Measurements from ENCODE around the gene SNIP1. TPM values are rescaled to one million over a fixed set of nuclear protein-coding genes. Genes with fewer than 3 reads are reported as not detected.
A peak's percentile ranks its signal among the peaks of the same experiment; 100 is the strongest.
"Not testable (repeated sequence)": the region's sequence is repeated elsewhere in the genome, so short reads cannot be mapped to it uniquely, and the experiment has no call there.

Gene SNIP1, protein sequence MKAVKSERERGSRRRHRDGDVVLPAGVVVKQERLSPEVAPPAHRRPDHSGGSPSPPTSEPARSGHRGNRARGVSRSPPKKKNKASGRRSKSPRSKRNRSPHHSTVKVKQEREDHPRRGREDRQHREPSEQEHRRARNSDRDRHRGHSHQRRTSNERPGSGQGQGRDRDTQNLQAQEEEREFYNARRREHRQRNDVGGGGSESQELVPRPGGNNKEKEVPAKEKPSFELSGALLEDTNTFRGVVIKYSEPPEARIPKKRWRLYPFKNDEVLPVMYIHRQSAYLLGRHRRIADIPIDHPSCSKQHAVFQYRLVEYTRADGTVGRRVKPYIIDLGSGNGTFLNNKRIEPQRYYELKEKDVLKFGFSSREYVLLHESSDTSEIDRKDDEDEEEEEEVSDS
- 10 to 100 TPM; 22.1 to 29.5 TPM for total RNA-seq

DNA sequence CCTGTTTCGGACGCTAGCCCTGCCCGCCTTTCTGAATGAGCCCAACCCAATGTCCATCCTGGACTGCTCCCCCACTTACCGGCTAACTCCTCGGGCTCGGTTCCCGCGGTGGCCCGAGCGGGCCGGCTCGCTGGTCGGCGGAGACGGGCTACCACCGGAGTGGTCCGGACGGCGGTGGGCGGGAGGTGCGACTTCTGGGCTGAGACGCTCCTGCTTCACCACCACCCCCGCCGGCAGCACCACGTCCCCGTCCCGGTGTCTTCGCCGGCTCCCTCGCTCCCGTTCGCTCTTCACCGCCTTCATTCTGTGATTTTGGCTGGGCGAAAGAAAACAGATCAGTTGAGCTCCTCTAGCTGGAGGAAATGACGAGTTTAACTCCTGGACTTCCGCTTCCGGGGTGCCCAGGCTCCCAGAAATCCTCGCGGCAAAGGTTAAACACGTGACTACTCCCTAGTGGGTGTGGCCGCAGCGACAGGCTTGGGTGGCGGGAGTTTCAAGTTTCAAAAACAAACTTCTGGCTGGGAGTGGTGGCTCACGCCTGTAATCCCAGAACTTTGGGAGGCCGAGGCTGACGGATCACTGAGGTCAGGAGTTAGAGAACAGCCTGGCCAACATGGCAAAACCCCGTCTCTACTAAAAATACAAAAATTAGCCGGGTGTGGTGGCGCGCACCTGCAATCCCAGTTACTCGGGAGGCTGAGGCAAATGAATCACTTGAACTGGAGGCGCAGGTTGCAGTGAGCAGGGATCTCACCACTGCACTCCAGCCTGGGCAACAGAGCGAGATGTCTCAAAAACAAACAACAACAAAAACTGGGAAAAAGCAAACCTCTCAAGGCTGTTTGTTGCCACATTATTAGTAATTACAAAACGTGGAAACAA lies at the start of gene SNIP1:
Gene SNIP1, minus strand, starts transcription at position 367 of the 882 bp plus-strand sequence. Its CDS starts 64 bp downstream, at position 303.
- peak within 1 kb of the TSS; percentile 99 to 100 for H3K27ac Mint-ChIP-seq
- peaks cover 15 to 19% of the 10 kb centered on the region in 2 donors for H3K36me3 Mint-ChIP-seq
- DNase-seq (ENCODE audit: low spot score in 2 of 2) (peak; percentile 86 to 92), ATAC-seq (peak; percentile 95 to 100)
- H3K9me3 Mint-ChIP-seq = no peaks in the 10 kb centered on the region

DNA sequence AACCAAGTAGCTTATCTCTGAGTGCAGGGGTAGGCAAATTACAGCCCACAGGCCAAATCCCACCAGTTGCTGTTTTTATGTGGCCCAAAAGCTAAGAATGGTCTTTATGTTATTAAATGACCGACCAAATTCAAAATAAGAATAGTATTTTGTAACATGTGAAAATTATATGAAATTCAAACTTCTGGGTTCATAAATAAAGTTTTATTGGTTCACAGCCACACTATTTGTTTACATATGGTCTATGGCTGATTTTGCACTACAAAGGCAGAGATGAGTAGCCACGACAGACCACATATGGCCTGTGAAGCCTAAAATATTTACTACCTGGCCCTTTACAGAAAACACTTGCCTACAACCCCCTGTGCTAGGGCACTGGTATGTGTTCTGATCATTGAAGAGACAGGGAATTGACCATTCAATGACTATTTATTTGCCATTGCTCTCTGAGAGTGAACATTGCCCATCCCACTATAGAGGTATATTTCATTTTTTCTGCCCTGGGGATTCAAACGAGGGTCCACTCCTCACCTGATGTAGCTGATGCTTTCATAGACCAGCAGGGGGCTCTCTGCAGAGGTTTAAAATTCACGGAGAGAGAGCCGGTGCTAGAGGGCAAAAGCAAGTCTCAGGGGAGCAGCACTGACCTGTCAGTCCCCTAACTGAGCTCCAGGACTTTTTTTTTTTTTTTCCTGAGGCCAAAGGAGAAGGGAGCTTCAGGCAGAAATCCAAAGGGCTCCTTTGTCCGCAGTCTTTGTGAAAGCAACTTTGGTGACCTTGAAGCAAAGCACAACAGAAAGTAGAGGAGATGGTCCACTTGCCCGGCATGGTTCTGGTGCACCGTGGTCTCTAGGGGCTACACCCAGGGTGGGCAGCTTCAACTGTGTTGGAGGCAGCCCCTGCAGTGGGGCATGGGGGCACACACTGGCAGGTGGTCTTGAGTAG lies 48.9 kb upstream of the SNIP1 start:
- H3K27ac Mint-ChIP-seq = no peak overlapping the region
- peak in 1 of 2 donors; percentile 35 for DNase-seq (ENCODE audit: low spot score in 2 of 2)
- H3K36me3 Mint-ChIP-seq = no peaks in the 10 kb centered on the region
- peak; percentile 62 to 64 for ATAC-seq
- H3K9me3 Mint-ChIP-seq = no peaks in the 10 kb centered on the region

- no peak for ATAC-seq
- Mint-ChIP-seq H3K9me3 (no peaks in the 10 kb centered on the region), H3K36me3 (no peaks in the 10 kb centered on the region), H3K27ac (no peak overlapping the region)
- no peak for DNase-seq (ENCODE audit: low spot score in 2 of 2)
Measured at GRCh38 chr1:37601441-37601840, 47.3 kb upstream of the SNIP1 start.

GRCh38 chr1:37599940-37600339 lies 45.8 kb upstream of the SNIP1 start:
- H3K9me3 Mint-ChIP-seq = no peaks in the 10 kb centered on the region
- ATAC-seq (no peak), DNase-seq (ENCODE audit: low spot score in 2 of 2) (no peak)
- H3K27ac Mint-ChIP-seq = no peak overlapping the region
- peaks cover 8% of the 10 kb centered on the region in 2 donors for H3K36me3 Mint-ChIP-seq

- ATAC-seq (peak; percentile 7 to 19), DNase-seq (ENCODE audit: low spot score in 2 of 2) (no peak)
- H3K36me3 Mint-ChIP-seq = peaks cover 15 to 18% of the 10 kb centered on the region in 2 donors
- H3K9me3 Mint-ChIP-seq = no peaks in the 10 kb centered on the region
- H3K27ac Mint-ChIP-seq = peak overlapping the region; percentile 37 to 91
Measured at GRCh38 chr1:37596182-37596667, 42.1 kb upstream of the SNIP1 start.

DNA sequence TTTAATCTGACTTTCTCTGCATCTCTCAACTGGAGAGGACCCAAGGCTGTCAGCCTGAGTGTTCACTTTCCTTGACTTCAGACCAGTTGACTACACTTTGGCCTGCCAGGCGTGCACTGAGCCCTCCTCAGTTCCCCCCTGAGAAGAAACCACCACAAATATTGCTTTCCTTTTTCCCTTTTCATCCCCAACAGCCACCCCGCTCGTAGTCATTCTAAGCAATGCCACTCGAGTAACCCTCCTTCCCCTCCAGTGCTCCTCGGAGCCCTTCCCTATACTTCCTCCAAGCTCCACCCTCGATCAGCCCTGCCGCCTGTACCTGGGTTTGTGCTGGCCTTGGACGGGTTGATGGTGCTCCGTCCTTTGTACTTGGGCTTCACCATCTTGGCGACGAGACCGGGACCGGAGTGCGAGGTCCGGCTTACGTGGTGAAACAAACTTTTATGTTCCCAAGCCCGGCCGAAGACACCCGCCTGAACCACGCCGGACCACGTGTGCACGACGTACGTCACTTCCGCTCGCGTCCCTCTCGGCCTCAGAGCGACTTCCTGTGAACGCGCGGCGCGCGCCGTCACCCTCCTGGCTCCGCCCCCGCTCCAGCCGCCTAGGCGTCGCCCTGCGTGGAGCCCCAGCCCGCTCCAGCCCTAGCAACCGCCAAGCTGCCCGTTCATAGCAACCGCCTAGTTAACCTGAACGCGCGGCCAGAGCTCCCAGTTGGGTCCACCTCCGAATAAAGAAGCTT lies 41.5 kb upstream of the SNIP1 start, which contains the start of gene GNL2:
Gene GNL2, minus strand, starts transcription at position 498 of the 742 bp plus-strand sequence. Its CDS starts 115 bp downstream, at position 383.
- H3K27ac Mint-ChIP-seq = peak within 1 kb of the TSS; percentile 91 to 99
- peak; percentile 96 to 97 for DNase-seq (ENCODE audit: low spot score in 2 of 2)
- peak; percentile 99 for ATAC-seq
- peaks cover 18 to 20% of the 10 kb centered on the region in 2 donors for H3K36me3 Mint-ChIP-seq
- no peaks in the 10 kb centered on the region for H3K9me3 Mint-ChIP-seq

DNA sequence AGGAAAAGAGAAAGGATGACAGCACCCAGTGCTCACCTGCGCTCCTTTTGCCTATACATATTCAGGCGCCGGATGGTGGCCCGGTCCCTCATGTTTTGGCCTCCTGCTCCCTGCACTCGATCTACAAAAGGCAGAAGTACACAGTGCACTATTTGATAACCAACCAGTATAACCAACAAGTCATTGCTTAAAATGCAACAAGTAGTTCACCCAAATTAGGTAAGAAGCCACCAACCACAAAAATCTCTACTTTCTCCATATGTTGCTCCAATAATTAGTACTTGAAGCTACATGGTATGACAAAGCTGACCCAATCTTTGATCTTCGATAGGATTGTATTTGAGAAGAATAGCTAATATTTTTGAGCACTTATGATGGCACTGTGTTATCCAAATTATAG lies 39.6 kb upstream of the SNIP1 start:
- ATAC-seq (no peak), DNase-seq (ENCODE audit: low spot score in 2 of 2) (no peak)
- H3K36me3 Mint-ChIP-seq = peaks cover 22 to 30% of the 10 kb centered on the region in 2 donors
- no peak overlapping the region for H3K27ac Mint-ChIP-seq
- H3K9me3 Mint-ChIP-seq = no peaks in the 10 kb centered on the region

- Mint-ChIP-seq H3K27ac (peak overlapping the region in 1 of 2 donors; percentile 29), H3K36me3 (peaks cover 14 to 36% of the 10 kb centered on the region in 2 donors)
- ATAC-seq = peak; percentile 39 to 87
Measured at GRCh38 chr1:37588939-37589338, 34.8 kb upstream of the SNIP1 start.

DNA sequence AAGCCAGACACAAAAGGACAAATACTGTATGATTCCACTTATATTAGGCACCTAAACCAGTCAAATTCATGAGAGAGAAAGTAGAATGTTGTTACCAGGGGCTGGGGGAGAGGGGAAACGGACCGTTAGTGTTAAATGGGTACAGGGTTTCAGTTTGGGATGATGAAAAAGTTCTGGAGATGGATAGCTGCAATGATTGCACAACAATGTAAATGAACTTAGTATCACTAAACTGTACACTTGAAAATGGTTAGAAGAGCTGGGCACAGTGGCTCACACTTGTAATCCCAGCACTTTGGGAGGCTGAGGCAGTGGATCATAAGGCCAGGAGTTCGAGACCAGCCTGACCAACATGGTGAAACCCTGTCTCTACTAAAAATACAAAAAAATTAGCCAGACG lies 30.5 kb upstream of the SNIP1 start:
- not testable (repeated sequence) for DNase-seq (ENCODE audit: low spot score in 2 of 2); H3K27ac Mint-ChIP-seq; ATAC-seq; H3K9me3 Mint-ChIP-seq
- peaks cover 10 to 23% of the 10 kb centered on the region in 2 donors for H3K36me3 Mint-ChIP-seq

More at GRCh38 chr1:37588939-37589338, 34.8 kb upstream of the SNIP1 start:
- DNase-seq (ENCODE audit: low spot score in 2 of 2) = no peak
- H3K9me3 Mint-ChIP-seq = no peaks in the 10 kb centered on the region

- DNase-seq (ENCODE audit: low spot score in 2 of 2) (no peak), ATAC-seq (peak; percentile 22 to 71)
- Mint-ChIP-seq H3K27ac (peak overlapping the region; percentile 49 to 96), H3K36me3 (peaks cover 26 to 66% of the 10 kb centered on the region in 2 donors), H3K9me3 (no peaks in the 10 kb centered on the region)
Measured at GRCh38 chr1:37575692-37576091, 21.6 kb upstream of the SNIP1 start.

GRCh38 chr1:37574834-37575480 lies 20.9 kb upstream of the SNIP1 start:
- H3K27ac Mint-ChIP-seq = peak overlapping the region; percentile 49 to 96
- H3K9me3 Mint-ChIP-seq = no peaks in the 10 kb centered on the region
- DNase-seq (ENCODE audit: low spot score in 2 of 2) (no peak), ATAC-seq (peak; percentile 51 to 76)
- peaks cover 25 to 61% of the 10 kb centered on the region in 2 donors for H3K36me3 Mint-ChIP-seq

DNA sequence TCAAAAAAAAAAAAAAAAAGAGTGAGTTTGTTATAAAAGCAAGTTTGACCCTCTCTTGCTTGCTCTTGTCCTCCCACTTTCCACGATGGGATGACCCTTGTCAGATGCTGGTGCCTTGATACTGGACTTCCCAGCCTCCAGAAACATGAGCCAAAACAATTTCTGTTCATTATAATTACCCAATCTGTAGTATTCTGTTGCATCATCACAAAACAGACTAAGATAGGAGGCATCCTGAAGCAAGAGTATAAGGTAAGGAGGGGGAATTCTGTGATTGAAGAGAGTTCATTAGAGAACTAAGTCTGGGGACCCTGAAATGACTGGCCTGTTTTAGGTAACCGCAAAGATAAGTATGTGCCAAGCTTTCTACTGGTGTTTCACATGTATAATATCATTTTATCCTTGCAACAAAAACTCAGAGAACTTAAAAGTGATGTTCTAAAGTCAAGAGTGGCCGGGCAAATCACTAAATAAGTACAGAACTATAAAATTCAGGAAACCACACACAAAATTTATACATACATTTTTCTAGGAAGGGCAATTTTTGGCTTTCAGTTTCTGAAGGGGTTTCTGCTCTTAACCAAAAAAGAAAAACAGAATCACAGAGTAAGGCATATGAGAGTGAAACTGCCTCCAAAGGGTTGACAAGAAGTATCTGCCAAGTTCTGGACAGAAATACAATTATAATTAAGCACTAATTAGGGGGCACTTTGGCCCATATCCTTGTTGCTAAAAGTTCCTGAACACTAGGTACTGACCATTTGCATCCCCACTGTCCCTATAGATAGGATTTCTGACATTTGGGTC lies 16.6 kb upstream of the SNIP1 start:
- H3K9me3 Mint-ChIP-seq = no peaks in the 10 kb centered on the region
- H3K27ac Mint-ChIP-seq = peak overlapping the region; percentile 72 to 77
- no peak for DNase-seq (ENCODE audit: low spot score in 2 of 2)
- ATAC-seq = no peak
- H3K36me3 Mint-ChIP-seq = peaks cover 41 to 60% of the 10 kb centered on the region in 2 donors

GRCh38 chr1:37567023-37567422 lies 12.9 kb upstream of the SNIP1 start:
- H3K36me3 Mint-ChIP-seq = peaks cover 22 to 37% of the 10 kb centered on the region in 2 donors
- no peak for DNase-seq (ENCODE audit: low spot score in 2 of 2)
- H3K9me3 Mint-ChIP-seq = no peaks in the 10 kb centered on the region
- ATAC-seq = no peak
- H3K27ac Mint-ChIP-seq = no peak overlapping the region

GRCh38 chr1:37564892-37565291 lies 10.8 kb upstream of the SNIP1 start:
- Mint-ChIP-seq H3K27ac (no peak overlapping the region), H3K9me3 (no peaks in the 10 kb centered on the region), H3K36me3 (peaks cover 16 to 25% of the 10 kb centered on the region in 2 donors)
- no peak for DNase-seq (ENCODE audit: low spot score in 2 of 2)
- no peak for ATAC-seq
